Neural cell (in vitro differentiated cells): ENCODE results near the gene TMEM135.
"Not testable (repeated sequence)": the region's sequence is repeated elsewhere in the genome, so short reads cannot be mapped to it uniquely, and the experiment has no call there.

Experiments
- CTCF ChIP-seq: fragments of 450-650 bp; IDR thresholded peaks from 2 replicates; pipeline ENCODE4 v1.5.1; 2014; ENCODE audit warnings: antibody characterized with exemption, mild to moderate bottlenecking, moderate library complexity; ENCODE audit not compliant: poor library complexity, severe bottlenecking
- EP300 ChIP-seq: fragments of 450-650 bp; conservative IDR thresholded peaks from 2 replicates; pipeline ENCODE4 v1.6.1; 2014; ENCODE audit warnings: antibody characterized with exemption, mild to moderate bottlenecking, moderate library complexity; ENCODE audit not compliant: poor library complexity, severe bottlenecking
- EZH2 ChIP-seq: fragments of 200-600, 300-800 bp; shearing (Covaris generic), sonication (generic); IDR thresholded peaks from 2 replicates; pipeline ENCODE4 v1.6.1; 2014; ENCODE audit warnings: antibody characterized with exemption, low read length, borderline replicate concordance, mild to moderate bottlenecking; ENCODE audit not compliant: insufficient read depth, poor library complexity, severe bottlenecking
- MXI1 ChIP-seq: fragments of 450-650 bp; conservative IDR thresholded peaks from 2 replicates; pipeline ENCODE4 v1.6.1; 2014; ENCODE audit warnings: antibody characterized with exemption, mild to moderate bottlenecking; ENCODE audit not compliant: poor library complexity, severe bottlenecking
- POLR2AphosphoS5 ChIP-seq: IDR thresholded peaks from 2 replicates; pipeline ENCODE4 v1.6.1; 2012
- REST ChIP-seq: IDR thresholded peaks from 2 replicates; pipeline ENCODE4 v1.6.1; 2012; ENCODE audit warnings: borderline replicate concordance
- SMC3 ChIP-seq: fragments of 450-650 bp; conservative IDR thresholded peaks from 2 replicates; pipeline ENCODE4 v1.6.1; 2014; ENCODE audit warnings: antibody characterized with exemption, mild to moderate bottlenecking, moderate library complexity; ENCODE audit not compliant: poor library complexity
- TAF1 ChIP-seq: IDR thresholded peaks from 2 replicates; pipeline ENCODE4 v1.6.1; 2012; ENCODE audit warnings: low read depth

- not testable (repeated sequence) for TF ChIP-seq REST, EP300, CTCF, EZH2, TAF1, POLR2AphosphoS5, SMC3, MXI1
Observed at GRCh38 chr11:87188396-87188795, 150.7 kb downstream of the TMEM135 start.
